ENCODE data around the gene KLHL17.
A peak's percentile ranks its signal among the peaks of the same experiment; 100 is the strongest.

KLHL17 gene

DNA sequence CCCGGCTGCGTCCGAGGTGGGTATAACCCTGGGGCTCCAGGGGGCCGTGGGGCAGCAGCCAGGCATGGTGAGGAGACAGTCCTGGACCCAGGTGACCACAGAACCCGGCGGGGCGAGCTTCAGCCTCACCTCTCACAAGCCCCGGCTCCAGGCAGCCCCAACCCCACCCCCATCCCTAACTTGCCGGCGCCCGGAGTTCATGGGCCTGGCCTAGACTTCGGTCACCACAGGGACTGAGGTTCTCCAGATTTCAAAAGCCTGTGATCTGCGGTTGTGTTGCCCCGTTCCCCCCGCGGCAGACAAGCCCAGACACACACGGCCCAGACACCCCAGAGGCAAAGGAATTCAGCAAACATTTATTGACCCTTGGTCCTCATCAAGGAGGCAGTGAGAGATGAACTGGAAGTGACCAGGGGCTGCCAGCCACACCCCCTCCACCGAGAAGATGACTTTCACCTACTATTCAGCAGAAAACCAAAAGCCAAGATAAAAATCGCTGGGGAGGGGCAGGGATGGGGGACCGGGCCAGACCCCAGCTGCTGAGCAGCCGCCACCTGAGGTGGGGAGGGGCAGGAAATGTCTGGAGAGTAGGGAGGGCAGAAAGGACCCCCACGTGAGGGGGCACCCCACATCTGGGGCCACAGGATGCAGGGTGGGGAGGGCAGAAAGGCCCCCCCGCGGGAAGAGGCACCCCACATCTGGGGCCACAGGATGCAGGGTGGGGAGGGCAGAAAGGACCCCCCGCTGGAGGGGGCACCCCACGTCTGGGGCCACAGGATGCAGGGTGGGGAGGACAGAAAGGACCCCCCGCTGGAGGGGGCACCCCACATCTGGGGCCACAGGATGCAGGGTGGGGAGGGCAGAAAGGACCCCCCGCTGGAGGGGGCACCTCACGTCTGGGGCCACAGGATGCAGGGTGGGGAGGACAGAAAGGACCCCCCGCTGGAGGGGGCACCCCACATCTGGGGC is 35.6 kb downstream of the KLHL17 start:
- DNase-seq (ENCODE audit: low read depth in 1 of 2, low spot score in 1 of 2) = peak in 1 of 2 experiments; percentile 48
- TF ChIP-seq JUND (IDR thresholded peaks at IDR 0.05; ENCODE audit: low read depth) = no peak

DNA sequence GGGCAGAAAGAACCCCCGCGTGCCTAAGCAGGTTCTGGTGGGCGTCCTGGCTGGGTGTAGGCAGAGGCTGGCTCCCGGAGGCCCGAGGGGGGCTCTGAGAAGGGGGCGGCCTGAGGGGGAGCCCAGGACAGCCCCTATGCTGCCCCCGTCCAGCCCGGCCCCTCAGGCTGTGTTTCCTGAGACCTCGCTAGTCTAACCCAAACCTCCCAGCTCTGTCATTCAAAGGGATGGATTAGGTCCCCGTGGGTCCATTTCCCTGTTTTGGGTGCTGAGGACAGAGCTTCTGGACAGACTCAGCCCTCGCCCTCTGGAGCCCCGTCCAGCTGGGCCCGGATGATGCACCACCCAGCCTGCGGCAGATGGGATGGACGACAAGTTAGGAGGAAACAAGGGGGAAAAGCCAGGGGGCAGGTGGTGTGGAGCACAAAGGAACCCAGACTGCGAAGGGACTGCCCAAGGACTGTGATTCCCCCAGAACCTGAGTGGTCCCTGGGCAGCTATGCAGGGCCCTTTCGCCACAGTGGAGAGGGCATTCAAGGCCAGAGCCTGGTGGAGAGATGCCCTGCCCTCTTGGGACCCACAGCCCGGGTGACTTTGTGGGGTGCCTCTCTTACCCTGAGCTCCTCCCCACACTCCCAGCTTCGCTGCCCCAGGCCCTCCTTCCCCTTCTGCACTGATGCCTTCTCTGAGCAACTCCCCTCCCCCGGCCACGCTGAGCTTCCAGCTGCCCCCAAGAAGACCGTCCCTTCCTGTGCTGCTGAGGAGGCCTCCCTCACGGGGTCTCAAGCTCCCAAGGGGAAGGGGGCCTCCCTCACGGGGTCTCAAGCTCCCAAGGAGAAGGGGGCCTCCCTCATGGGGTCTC is 36.7 kb downstream of the KLHL17 start:
- in situ Hi-C loops (cut with HindIII; ENCODE audit: low pct_unique_long_range_greater_than_20kb, low sequenced_read_pairs) = no loop called here
- TF ChIP-seq JUND (IDR thresholded peaks at IDR 0.05; ENCODE audit: low read depth) = no peak
- DNase-seq (ENCODE audit: low read depth in 1 of 2, low spot score in 1 of 2) = no peak

More for the DNA sequence above, 35.6 kb downstream of the KLHL17 start:
- in situ Hi-C loops (cut with HindIII; ENCODE audit: low pct_unique_long_range_greater_than_20kb, low sequenced_read_pairs) = no loop called here

DNA sequence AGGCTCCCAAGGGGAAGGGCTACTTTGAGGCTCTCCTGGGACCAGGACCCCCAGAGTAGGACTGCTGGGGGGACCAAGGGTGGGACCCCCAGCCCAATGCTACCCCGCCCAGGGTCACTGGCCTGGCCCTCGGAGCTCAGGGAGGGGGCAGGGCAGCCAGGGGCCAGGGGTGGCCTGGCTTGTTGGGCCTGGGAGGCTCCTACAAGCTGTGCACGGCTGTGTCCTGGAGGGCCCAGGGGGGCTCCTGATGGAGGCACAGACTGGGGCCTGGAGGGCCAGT is 37.3 kb downstream of the KLHL17 start:
- TF ChIP-seq JUND (IDR thresholded peaks at IDR 0.05; ENCODE audit: low read depth) = no peak
- in situ Hi-C loops (cut with HindIII; ENCODE audit: low pct_unique_long_range_greater_than_20kb, low sequenced_read_pairs) = no loop called here
- DNase-seq (ENCODE audit: low read depth in 1 of 2, low spot score in 1 of 2) = no peak

DNA sequence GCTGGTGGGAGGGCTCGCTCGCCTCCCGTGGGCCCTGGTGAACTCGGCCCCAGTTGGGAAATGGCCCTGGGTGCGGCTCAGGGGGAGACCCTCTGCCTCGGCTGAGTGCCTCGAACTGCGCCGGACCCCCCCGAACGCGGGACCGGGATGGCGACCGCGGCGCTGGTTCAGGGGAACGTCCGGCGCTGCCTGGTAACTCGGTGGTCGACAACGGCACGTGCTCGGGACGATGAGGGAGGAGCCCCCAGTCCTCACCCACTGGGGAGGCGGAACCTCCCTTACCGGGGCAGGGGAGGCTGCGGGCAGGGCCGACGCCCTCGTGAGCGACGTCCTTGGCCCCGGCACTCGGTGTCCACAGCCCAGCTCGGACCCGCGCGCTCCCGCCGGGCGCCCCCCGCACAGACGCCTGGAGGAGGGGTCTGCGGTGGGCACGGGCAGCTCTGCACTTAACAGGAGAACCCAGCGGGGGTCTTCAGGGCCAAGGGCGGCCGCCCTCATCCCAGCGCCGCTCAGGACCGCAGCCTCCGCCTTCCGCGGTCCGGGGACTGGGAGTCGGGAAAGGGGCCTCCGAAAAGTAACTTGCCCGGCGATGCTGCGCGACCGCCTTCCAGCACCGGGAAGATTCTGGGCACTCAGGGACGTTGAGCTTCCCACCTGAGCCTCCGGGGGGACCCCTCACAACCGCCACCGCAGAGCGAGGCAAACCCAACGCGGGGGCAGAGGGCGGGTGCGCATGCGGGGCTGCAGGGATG is 37.8 kb downstream of the KLHL17 start:
- DNase-seq (ENCODE audit: low read depth in 1 of 2, low spot score in 1 of 2) = no peak
- no peak for TF ChIP-seq JUND (IDR thresholded peaks at IDR 0.05; ENCODE audit: low read depth)
- in situ Hi-C loops (cut with HindIII; ENCODE audit: low pct_unique_long_range_greater_than_20kb, low sequenced_read_pairs) = no loop called here

DNA sequence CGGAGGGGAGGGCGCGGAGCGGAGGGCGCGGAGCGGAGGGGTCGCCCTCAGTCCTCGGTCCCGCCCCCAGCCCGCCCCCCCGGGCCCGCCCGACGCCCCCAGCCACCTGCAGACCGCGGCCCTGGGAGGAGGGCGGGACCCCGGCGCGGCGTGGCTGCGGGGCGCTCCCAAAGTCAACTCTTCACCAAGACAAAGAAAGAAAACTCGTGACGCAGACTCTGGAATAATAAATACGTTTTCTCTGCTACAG is 38.3 kb downstream of the KLHL17 start:
- peak in 1 of 2 experiments; percentile 28 for DNase-seq (ENCODE audit: low read depth in 1 of 2, low spot score in 1 of 2)
- TF ChIP-seq JUND (IDR thresholded peaks at IDR 0.05; ENCODE audit: low read depth) = no peak
- in situ Hi-C loops (cut with HindIII; ENCODE audit: low pct_unique_long_range_greater_than_20kb, low sequenced_read_pairs) = no loop called here

DNA sequence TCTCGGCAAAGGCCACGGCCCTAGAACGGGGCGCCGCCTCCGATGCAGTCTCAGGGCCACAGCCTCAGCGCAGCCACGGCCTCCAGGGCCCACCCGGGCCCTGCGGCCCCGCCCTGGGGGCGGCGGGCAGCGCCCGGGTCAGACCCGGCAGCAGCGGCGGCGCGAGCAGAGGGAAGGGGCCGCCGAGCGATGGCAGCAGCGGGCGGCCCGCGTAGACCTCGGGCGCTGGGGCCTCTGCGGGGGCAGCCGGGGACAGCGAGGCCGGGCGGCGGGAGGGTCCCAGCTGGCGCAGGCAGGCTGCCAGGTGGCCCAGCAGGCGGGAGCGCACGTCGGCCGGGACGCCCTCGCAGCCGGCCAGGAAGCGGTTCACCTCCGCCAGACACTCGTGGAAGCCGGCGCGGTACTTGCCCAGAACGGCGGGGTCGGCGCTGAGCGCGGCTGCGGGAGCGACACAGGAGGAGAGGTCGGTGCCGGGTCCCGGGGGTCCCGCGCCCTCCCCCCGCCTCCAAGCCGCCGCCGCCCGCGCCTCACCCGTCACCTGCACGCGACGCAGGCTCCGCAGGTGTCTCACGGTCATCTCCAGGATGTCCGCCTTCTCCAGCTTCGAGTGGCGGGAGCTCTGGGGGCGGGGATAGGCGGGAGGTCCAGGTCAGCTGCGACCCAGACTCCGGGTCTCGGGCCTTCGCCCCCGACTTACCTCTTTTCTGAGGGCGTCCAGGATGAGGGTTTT is 38.8 kb downstream of the KLHL17 start:
- in situ Hi-C loops (cut with HindIII; ENCODE audit: low pct_unique_long_range_greater_than_20kb, low sequenced_read_pairs) = no loop called here
- DNase-seq (ENCODE audit: low read depth in 1 of 2, low spot score in 1 of 2) = peak in 1 of 2 experiments; percentile 66
- no peak for TF ChIP-seq JUND (IDR thresholded peaks at IDR 0.05; ENCODE audit: low read depth)

DNA sequence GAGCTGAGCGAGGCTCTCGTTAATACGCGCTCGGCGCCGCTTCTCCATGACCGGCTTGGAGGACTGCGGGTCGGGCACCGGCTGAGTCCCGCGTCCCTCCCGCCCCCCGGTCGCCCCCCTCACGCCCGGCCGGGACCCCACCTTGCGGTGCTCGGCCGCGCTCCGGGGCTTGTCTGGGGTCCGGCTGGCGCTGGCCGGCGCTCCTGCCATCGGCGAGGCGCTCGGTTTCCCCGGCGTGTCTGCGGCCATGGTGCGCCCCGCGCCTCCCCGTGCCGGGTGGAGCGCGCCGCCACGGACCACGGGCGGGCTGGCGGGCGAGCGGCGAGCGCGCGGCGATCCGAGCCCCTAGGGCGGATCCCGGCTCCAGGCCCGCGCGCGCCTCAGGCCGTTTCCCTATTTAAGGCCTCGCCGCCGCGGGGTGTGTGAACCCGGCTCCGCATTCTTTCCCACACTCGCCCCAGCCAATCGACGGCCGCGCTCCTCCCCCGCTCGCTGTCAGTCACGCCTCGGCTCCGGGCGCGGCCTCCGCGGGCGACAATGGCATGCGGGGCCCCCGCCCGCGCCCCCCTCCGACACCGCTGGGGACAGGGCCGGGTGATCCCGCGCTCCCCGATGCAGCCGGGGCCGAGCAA is 39.5 kb downstream of the KLHL17 start, which contains the start of gene HES4:
HES4 (minus strand) TSS at position 373 of the 632 bp plus-strand sequence; CDS start at position 249, 124 bp downstream.
- no peak for TF ChIP-seq JUND (IDR thresholded peaks at IDR 0.05; ENCODE audit: low read depth)
- in situ Hi-C loops (cut with HindIII; ENCODE audit: low pct_unique_long_range_greater_than_20kb, low sequenced_read_pairs) = no loop called here
- DNase-seq (ENCODE audit: low read depth in 1 of 2, low spot score in 1 of 2) = peak; percentile 80 to 95

DNA sequence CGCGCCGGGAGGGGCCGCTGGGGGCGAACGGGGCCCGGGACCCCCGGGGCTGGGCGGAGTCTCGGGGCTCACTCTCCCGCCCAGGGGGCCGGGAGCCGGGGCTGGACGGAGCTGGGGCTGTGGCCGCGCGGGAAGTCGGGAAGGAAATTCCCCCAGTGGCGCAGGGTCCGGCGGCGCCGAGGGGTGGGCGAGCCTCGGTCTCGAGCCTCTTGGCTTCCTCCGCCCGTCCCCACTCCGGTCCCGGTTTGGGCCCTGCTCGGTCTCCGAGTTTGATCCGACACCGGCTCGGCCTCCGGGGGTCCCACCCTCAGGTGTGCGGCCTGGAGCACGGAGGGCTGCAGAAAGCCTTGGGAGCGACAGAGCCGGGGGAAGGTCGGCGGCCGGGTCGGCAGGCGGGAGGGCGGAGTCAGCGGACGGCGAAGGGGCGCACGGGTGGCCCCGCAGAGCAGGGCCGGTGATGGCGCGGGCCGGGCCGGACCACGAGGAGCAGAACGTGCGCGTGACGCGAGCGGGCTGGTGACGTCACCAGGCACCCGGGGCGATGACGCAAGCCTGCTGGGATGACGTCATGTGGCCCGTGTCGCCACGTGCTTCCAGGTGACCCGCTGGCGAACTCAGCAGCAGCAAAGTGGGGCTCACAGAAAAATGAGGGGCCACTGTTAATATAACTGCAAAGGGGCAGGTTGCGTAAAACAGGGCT is 40.1 kb downstream of the KLHL17 start:
- 0 out of 2 replicates have a peak, but pooled peaks have one; percentile 18 for TF ChIP-seq JUND (IDR thresholded peaks at IDR 0.05; ENCODE audit: low read depth)
- in situ Hi-C loops (cut with HindIII; ENCODE audit: low pct_unique_long_range_greater_than_20kb, low sequenced_read_pairs) = no loop called here
- DNase-seq (ENCODE audit: low read depth in 1 of 2, low spot score in 1 of 2) = peak; percentile 81 to 88

DNA sequence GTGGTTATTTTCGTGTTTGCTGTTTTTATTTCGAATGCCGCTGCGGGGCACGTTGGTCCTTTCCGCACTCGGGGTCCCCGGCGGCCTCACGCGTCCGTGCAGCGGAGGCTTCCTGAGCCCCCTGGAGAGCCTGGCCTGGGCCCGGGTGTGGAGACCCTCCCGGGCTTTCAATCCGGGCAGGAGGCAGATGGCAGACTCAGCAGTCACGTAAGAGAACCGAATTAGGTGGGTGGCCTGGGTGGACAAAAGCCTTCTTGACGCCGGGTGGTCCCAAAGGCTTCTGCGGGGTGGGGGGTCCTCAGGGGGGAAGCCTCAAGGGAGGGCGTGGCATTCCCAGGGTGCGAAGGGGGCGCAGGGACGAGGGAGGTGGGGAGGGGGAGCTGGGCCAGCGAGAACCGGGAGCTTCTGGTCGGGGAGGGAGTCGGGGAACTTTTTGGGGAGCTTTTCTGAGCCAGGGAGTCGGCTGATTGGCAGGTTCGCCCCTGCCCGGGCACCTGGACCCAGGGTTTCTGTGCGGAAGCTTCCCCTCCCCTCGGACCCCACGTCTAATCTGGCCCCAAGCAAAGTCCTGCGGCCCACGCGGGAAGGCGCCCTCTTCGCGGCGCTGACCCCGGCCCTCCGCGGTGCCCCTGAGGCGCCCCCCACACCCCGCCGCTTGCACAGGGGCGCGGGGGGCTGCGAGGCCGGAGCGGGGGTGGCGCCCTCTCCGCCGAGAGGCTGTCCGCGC is 40.8 kb downstream of the KLHL17 start:
- no peak for DNase-seq (ENCODE audit: low read depth in 1 of 2, low spot score in 1 of 2)
- no peak for TF ChIP-seq JUND (IDR thresholded peaks at IDR 0.05; ENCODE audit: low read depth)
- in situ Hi-C loops (cut with HindIII; ENCODE audit: low pct_unique_long_range_greater_than_20kb, low sequenced_read_pairs) = no loop called here

DNA sequence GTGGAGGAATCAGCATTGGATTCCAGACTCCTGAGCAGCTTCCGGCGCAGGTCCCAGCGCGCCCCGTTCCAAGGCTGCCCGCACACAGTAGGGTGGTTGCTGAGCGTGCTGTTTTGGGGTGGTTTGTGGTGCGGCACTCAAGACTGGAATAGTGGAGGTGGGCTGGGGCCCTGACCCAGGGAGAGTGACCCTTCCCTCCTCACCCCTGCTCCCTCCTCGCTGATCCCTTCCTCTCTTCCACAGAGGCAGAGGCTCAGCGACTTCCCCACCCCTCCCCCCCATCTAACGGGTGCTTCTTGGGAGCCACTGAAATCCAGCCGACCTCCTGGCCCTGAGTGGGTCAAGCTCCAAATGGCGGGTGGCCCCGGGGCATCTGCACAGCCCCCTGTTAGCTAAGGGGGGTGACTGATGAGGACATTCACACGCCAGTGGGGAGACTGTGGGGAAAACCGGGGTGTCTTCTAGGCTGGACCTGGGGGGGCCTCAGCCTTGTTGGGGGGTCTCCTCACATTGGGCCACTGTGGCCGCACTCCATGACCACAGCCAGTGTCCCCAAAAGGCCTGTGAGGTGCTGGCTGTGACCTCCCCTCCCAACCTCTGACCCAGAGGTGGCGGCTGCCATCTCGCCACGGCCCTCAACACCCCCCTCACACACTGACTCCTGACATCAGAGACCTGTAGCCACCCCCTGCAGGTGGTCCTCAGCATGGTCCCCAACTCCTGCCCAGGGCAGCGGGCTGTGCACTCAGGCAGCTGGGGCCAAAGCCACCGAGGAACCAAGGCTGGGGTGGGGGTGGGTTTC is 43.4 kb downstream of the KLHL17 start:
- TF ChIP-seq JUND (IDR thresholded peaks at IDR 0.05; ENCODE audit: low read depth) = no peak
- no peak for DNase-seq (ENCODE audit: low read depth in 1 of 2, low spot score in 1 of 2)

More for the DNA sequence above, 43.4 kb downstream of the KLHL17 start:
- in situ Hi-C loops (cut with HindIII; ENCODE audit: low pct_unique_long_range_greater_than_20kb, low sequenced_read_pairs) = no loop called here

Data from T47D (cell line).